H1 (cell line): ENCODE results near the gene PDHX. TPM values are rescaled to one million over a fixed set of nuclear protein-coding genes. Genes with fewer than 3 reads are reported as not detected.
A peak's percentile ranks its signal among the peaks of the same experiment; 100 is the strongest.

Experiments
- CTCF ChIA-PET: fragments of 300-600 bp; sonication (Branson Sonifier 250); formaldehyde crosslinking; loops from one replicate; lab custom pipeline; 2021; ENCODE audit not compliant: partially characterized antibody; lab: Charles Lee
- POLR2A ChIA-PET: fragments of 300-600 bp; sonication (Branson Sonifier 250); formaldehyde crosslinking; loops from one replicate; lab custom pipeline; 2021; ENCODE audit warnings: inconsistent platforms; ENCODE audit not compliant: partially characterized antibody; lab: Charles Lee
- DNase-seq, 2 experiments: peaks; one replicate each; pipeline versions ENCODE4 v3.0.0 to v3.0.0-alpha.2; 2010 to 2022; ENCODE audit warnings: low spot score in 2 of 2, low read depth in 1 of 2, mixed read lengths in 1 of 2
- FAIRE-seq: peaks from 2 replicates; lab custom pipeline; 2011; peaks lifted over from hg19 to GRCh38; lab: Jason Lieb, UNC
- H2AFZ ChIP-seq: 2 replicates; pipeline ENCODE4 v1.8.1; 2012; ENCODE audit warnings: low read length, inconsistent platforms
- H2AK5ac ChIP-seq: 2 replicates; pipeline ENCODE4 v1.6.1; 2013; ENCODE audit warnings: low read depth, low read length
- H2BK120ac ChIP-seq: replicated peaks from 2 replicates; pipeline ENCODE3; 2013; ENCODE audit warnings: low read depth, low read length, inconsistent platforms
- H2BK12ac ChIP-seq: 2 replicates; pipeline ENCODE4 v1.6.1; 2013; ENCODE audit warnings: low read depth, low read length
- H2BK15ac ChIP-seq: 2 replicates; pipeline ENCODE4 v1.6.1; 2013; ENCODE audit warnings: low read length
- H2BK20ac ChIP-seq: 2 replicates; pipeline ENCODE4 v1.6.1; 2013; ENCODE audit warnings: low read length
- H2BK5ac ChIP-seq: 2 replicates; pipeline ENCODE4 v1.6.1; 2013; ENCODE audit warnings: low read depth, low read length
- H3K14ac ChIP-seq: 2 replicates; pipeline ENCODE4 v1.6.1; 2013; ENCODE audit warnings: inconsistent platforms; ENCODE audit not compliant: insufficient read length
- H3K18ac ChIP-seq: 2 replicates; pipeline ENCODE4 v1.6.1; 2013; ENCODE audit warnings: low read length; ENCODE audit errors: extremely low read depth
- H3K23ac ChIP-seq: 2 replicates; pipeline ENCODE4 v1.6.1; 2013; ENCODE audit warnings: inconsistent platforms; ENCODE audit not compliant: insufficient read length
- H3K23me2 ChIP-seq: 2 replicates; pipeline ENCODE4 v1.6.1; 2013; ENCODE audit warnings: low read depth, low read length
- H3K27ac ChIP-seq: 2 replicates; pipeline ENCODE4 v1.6.1; 2011; ENCODE audit warnings: low read depth, low read length, inconsistent platforms
- H3K27me3 ChIP-seq, 4 experiments: replicated peaks in 1 of 4; 1 replicate in 1 of 4; 2 replicates in 3 of 4; pipeline versions ENCODE4 v1.6.1 to v1.8.1; 2011 to 2013; ENCODE audit warnings: low read length in 3 of 4, mild to moderate bottlenecking in 3 of 4, inconsistent platforms in 2 of 4, mixed read lengths in 2 of 4, moderate library complexity in 1 of 4; ENCODE audit not compliant: control insufficient read depth in 3 of 4, insufficient read depth in 3 of 4; ENCODE audit errors: extremely low read depth in 1 of 4
- H3K36me3 ChIP-seq, 4 experiments: 2 replicates each; pipeline versions ENCODE4 v1.6.1 to v1.8.1; 2011 to 2013; ENCODE audit warnings: mild to moderate bottlenecking in 4 of 4, low read length in 3 of 4, moderate library complexity in 2 of 4, control low read depth in 1 of 4, inconsistent platforms in 1 of 4; ENCODE audit not compliant: insufficient read depth in 4 of 4, control insufficient read depth in 2 of 4
- H3K4ac ChIP-seq: replicated peaks from 2 replicates; pipeline ENCODE3; 2013; ENCODE audit warnings: low read length, low read depth, mixed read lengths, inconsistent platforms; ENCODE audit not compliant: insufficient read length
- H3K4me1 ChIP-seq, 4 experiments: replicated peaks in 1 of 4; 1 replicate in 1 of 4; 2 replicates in 3 of 4; pipeline versions ENCODE4 v1.6.1 to v1.8.1; 2011 to 2013; ENCODE audit warnings: low read length in 3 of 4, inconsistent platforms in 2 of 4, mixed read lengths in 1 of 4; ENCODE audit not compliant: insufficient read depth in 4 of 4, control insufficient read depth in 3 of 4
- H3K4me2 ChIP-seq, 2 experiments: 2 replicates each; pipeline versions ENCODE4 v1.6.1 to v1.8.1; 2011 to 2013; ENCODE audit warnings: low read depth in 2 of 2, low read length in 2 of 2, control low read depth in 1 of 2, inconsistent platforms in 1 of 2, mild to moderate bottlenecking in 1 of 2; ENCODE audit not compliant: insufficient read depth in 1 of 2
- H3K4me3 ChIP-seq, 4 experiments: fragments of 200-600, 300-600 bp in 1 of 4; sonication (generic), shearing (Covaris generic), sonication (Bioruptor Twin) in 1 of 4; 2 replicates each; pipeline versions ENCODE4 v1.5.1 to v1.8.1; 2011 to 2016; ENCODE audit warnings: low read length in 4 of 4, low read depth in 3 of 4, control low read depth in 2 of 4, inconsistent platforms in 2 of 4, mild to moderate bottlenecking in 2 of 4, mixed read lengths in 1 of 4, moderate library complexity in 1 of 4; ENCODE audit not compliant: insufficient read depth in 2 of 4; ENCODE audit errors: extremely low read depth in 1 of 4
- H3K56ac ChIP-seq: replicated peaks from 2 replicates; pipeline ENCODE3; 2013; ENCODE audit warnings: low read depth, mild to moderate bottlenecking, mixed read lengths, low read length, inconsistent platforms; ENCODE audit not compliant: insufficient read length
- H3K79me1 ChIP-seq: 2 replicates; pipeline ENCODE4 v1.6.1; 2013; ENCODE audit warnings: low read depth, low read length, control low read depth
- H3K79me2 ChIP-seq, 2 experiments: 2 replicates each; pipeline versions ENCODE4 v1.6.1 to v1.8.1; 2012 to 2013; ENCODE audit warnings: low read length in 2 of 2, mild to moderate bottlenecking in 2 of 2, inconsistent platforms in 1 of 2; ENCODE audit not compliant: insufficient read depth in 2 of 2, control insufficient read depth in 1 of 2
- H3K9ac ChIP-seq, 4 experiments: replicated peaks in 1 of 4; 1 replicate in 1 of 4; 2 replicates in 3 of 4; pipeline versions ENCODE4 v1.6.1 to v1.8.1; 2011 to 2013; ENCODE audit warnings: low read depth in 3 of 4, low read length in 3 of 4, control low read depth in 2 of 4, mild to moderate bottlenecking in 2 of 4, moderate library complexity in 2 of 4, inconsistent platforms in 1 of 4; ENCODE audit errors: extremely low read depth in 1 of 4
- H3K9me3 ChIP-seq, 2 experiments: 2 replicates each; pipeline versions ENCODE4 v1.6.1 to v1.8.1; 2012 to 2013; ENCODE audit warnings: mild to moderate bottlenecking in 2 of 2, moderate library complexity in 2 of 2, control low read depth in 1 of 2, inconsistent platforms in 1 of 2, low read depth in 1 of 2, low read length in 1 of 2, mixed read lengths in 1 of 2; ENCODE audit not compliant: insufficient read depth in 2 of 2
- H4K20me1 ChIP-seq, 2 experiments: replicated peaks in 1 of 2; 2 replicates each; pipeline versions ENCODE3 to v1.8.1; 2011 to 2013; ENCODE audit warnings: inconsistent platforms in 2 of 2, low read length in 2 of 2, mild to moderate bottlenecking in 1 of 2; ENCODE audit not compliant: insufficient read depth in 2 of 2, control insufficient read depth in 1 of 2
- H4K5ac ChIP-seq: 2 replicates; pipeline ENCODE4 v1.6.1; 2013; ENCODE audit warnings: low read length, low read depth, mixed read lengths, inconsistent platforms; ENCODE audit not compliant: insufficient read length
- H4K8ac ChIP-seq: 2 replicates; pipeline ENCODE4 v1.8.0; 2013; ENCODE audit warnings: mild to moderate bottlenecking, moderate library complexity, low read length, inconsistent platforms; ENCODE audit not compliant: insufficient read depth; ENCODE audit errors: extremely low read depth
- H4K91ac ChIP-seq: replicated peaks from 2 replicates; pipeline ENCODE3; 2013; ENCODE audit warnings: low read length, mixed read lengths, inconsistent platforms; ENCODE audit not compliant: insufficient read length
- EGR1 ChIP-seq: IDR thresholded peaks from 2 replicates; pipeline ENCODE4 v1.6.1; 2011; ENCODE audit warnings: low read depth, low read length, borderline replicate concordance
- RAD21 ChIP-seq, 2 experiments: IDR thresholded peaks in 1 of 2; conservative IDR thresholded peaks in 1 of 2; 2 replicates each; pipeline ENCODE4 v1.6.1; 2011; ENCODE audit warnings: low read depth in 2 of 2, low read length in 2 of 2, improper control_type of control experiment in 1 of 2, inconsistent platforms in 1 of 2, mild to moderate bottlenecking in 1 of 2, moderate library complexity in 1 of 2
- WGBS, 2 experiments: shearing (Covaris generic) in 1 of 2; methylation state at CpG; one replicate each; pipeline versions ENCODE4 v1.1.6 to v1.1.7; 2013 to 2015; ENCODE audit warnings: low lambda C conversion rate in 2 of 2, mixed read lengths in 2 of 2, inconsistent platforms in 1 of 2, low coverage in 1 of 2, missing lambda C conversion rate in 1 of 2; ENCODE audit not compliant: insufficient replicate concordance in 2 of 2, insufficient coverage in 1 of 2, insufficient read length in 1 of 2; ENCODE audit errors: extremely low coverage in 1 of 2, missing lambda C conversion rate in 1 of 2; 5-methylcytosine and 5-hydroxymethylcytosine counted together
- polyA plus RNA-seq, 7 experiments: library from polyadenylated mRNA; depleted of rRNA in 3 of 7; stranded (reverse) in 5 of 7; unstranded in 2 of 7; fragments of >200 nt in 5 of 7; fragments of 200-250 nt in 2 of 7; gene quantifications; 1 replicate in 5 of 7; 2 replicates in 1 of 7; 4 replicates in 1 of 7; pipeline versions ENCODE4 v1.2.1 to v1.2.3, GENCODE V29; 2011 to 2013; ENCODE audit warnings: missing spikeins in 2 of 7, mixed read lengths in 2 of 7
- total RNA-seq: library from RNA; stranded (reverse); fragmentation: NEBNext Ultra II Directional; extraction: Animal tissue kit (Norgen Biotek cat#: 25700); gene quantifications from 2 replicates; pipeline ENCODE4 v1.2.1, GENCODE V29; 2021

PDHX gene
- total and polyA plus RNA-seq, 2 of the 8 experiments (the other 6 are each of a cell fraction or from before 2014, with no cell fraction given) = 12.4 to 51.9 TPM

DNA sequence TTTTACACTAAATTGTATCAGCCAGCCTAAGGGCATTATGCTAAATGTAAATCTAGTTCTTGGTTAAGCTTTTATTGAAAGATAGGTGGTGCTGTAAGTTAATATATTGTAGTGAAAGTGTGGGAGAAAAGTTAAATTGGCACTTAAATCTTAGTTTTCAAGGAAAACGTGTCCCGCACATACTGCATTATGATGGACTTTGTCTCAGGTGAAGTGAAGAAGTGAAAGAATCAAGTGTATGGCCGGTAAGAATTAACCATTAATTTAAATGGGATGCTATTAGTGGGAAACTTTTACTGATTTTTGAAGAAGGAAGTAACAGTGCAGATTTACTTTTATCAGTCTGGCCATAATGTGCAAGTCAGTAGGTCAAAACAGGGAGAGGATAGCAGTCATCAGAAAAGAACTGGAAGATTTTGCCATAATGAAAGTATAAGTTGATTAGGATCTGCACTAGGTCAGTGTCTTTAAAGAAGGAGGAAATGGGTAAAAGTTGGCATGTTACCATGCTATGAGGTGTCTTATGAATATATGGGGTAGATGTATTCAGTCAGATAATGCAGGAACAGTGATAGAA is 81.6 kb downstream of the PDHX start:
- H3K9ac ChIP-seq = no peak overlapping the region

More for the DNA sequence above, 81.6 kb downstream of the PDHX start:
- Histone ChIP-seq H4K8ac (no peak overlapping the region), H3K36me3 (no peaks in the 10 kb centered on the region), H2BK120ac (no peak overlapping the region), H3K79me2 (no peaks in the 10 kb centered on the region), H3K27me3 (no peaks in the 10 kb centered on the region), H2BK12ac (no peak overlapping the region), H3K79me1 (no peaks in the 10 kb centered on the region), H3K23ac (no peak overlapping the region), H3K4me2 (no peak overlapping the region), H3K18ac (no peak overlapping the region), H2AK5ac (no peak overlapping the region), H4K5ac (no peak overlapping the region), H3K23me2 (no peaks in the 10 kb centered on the region), H3K9me3 (no peaks in the 10 kb centered on the region), H3K4ac (no peak overlapping the region), H3K14ac (no peak overlapping the region), H2AFZ (no peak overlapping the region), H2BK5ac (no peak overlapping the region), H3K56ac (no peak overlapping the region), H2BK20ac (no peak overlapping the region), H3K4me3 (no peak overlapping the region), H4K91ac (no peak overlapping the region), H3K27ac (no peak overlapping the region), H4K20me1 (no peaks in the 10 kb centered on the region), H3K4me1 (no peaks in the 10 kb centered on the region), H2BK15ac (no peak overlapping the region)
- ChIA-PET POLR2A (interaction anchor here (1.6 kb wide), 1 partner anchor 13 kb away, joined by 3 read pairs; no protein-coding TSS in a partner anchor), CTCF (interaction anchor here (0.9 to 2.3 kb wide), 5 partner anchors 12 to 391 kb away, joined by 3 to 7 read pairs (median 4); no protein-coding TSS in a partner anchor)
- no peak for FAIRE-seq
- DNase-seq = no peak
- WGBS, 2 experiments = 80% methylated on average over 3 of the region's 3 CpGs; no CpG with 5 or more reads in 1 of the 2 experiments
- TF ChIP-seq RAD21 (IDR thresholded peaks at IDR 0.05 in 1 of 2, conservative IDR thresholded peaks at IDR 0.05 in 1 of 2; ENCODE audit: low read depth in 2 of 2, low read length in 2 of 2) = peak; percentile 45 to 51
- TF ChIP-seq EGR1 = no peak
